GM12865 (cell line): ENCODE measurements around the gene WDR31.

ENCODE experiments used
- DNase-seq: peaks from one replicate; pipeline ENCODE4 v3.0.0; 2010; ENCODE audit warnings: low read depth
- H3K4me3 ChIP-seq: 2 replicates; pipeline ENCODE4 v1.5.1; 2011; ENCODE audit warnings: mild to moderate bottlenecking, low read depth, low read length, control low read depth
- TF ChIP-seq, protein P1 (sequence below): IDR thresholded peaks from 2 replicates; pipeline ENCODE4 v1.5.1; 2011; ENCODE audit warnings: low read length, control low read depth, low read depth, inconsistent platforms; ENCODE audit not compliant: insufficient read depth; ENCODE audit errors: missing control alignments

The WDR31 gene

DNA sequence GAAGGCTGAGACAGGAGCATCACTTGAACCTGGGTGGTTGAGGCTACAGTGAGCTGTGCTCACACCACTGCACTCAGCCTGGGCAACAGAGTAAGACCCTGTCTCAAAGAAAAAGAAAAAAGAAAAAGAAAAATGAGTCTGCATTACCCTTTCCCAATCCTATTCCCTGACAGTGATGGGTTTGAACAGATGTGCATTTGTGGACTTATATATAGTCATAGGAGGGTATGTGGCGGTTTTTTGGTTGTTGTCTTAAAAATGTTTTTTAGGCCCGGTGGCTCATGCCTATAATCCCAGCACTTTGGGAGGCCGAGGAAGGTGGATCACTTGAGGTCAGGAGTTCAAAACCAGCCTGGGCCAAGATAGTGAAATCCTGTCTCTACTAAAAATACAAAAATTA lies 23.3 kb upstream of the WDR31 start:
- TF ChIP-seq, protein P1, sequence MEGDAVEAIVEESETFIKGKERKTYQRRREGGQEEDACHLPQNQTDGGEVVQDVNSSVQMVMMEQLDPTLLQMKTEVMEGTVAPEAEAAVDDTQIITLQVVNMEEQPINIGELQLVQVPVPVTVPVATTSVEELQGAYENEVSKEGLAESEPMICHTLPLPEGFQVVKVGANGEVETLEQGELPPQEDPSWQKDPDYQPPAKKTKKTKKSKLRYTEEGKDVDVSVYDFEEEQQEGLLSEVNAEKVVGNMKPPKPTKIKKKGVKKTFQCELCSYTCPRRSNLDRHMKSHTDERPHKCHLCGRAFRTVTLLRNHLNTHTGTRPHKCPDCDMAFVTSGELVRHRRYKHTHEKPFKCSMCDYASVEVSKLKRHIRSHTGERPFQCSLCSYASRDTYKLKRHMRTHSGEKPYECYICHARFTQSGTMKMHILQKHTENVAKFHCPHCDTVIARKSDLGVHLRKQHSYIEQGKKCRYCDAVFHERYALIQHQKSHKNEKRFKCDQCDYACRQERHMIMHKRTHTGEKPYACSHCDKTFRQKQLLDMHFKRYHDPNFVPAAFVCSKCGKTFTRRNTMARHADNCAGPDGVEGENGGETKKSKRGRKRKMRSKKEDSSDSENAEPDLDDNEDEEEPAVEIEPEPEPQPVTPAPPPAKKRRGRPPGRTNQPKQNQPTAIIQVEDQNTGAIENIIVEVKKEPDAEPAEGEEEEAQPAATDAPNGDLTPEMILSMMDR, result no peak
- H3K4me3 ChIP-seq, result no peak overlapping the region
- DNase-seq, result no peak

DNA sequence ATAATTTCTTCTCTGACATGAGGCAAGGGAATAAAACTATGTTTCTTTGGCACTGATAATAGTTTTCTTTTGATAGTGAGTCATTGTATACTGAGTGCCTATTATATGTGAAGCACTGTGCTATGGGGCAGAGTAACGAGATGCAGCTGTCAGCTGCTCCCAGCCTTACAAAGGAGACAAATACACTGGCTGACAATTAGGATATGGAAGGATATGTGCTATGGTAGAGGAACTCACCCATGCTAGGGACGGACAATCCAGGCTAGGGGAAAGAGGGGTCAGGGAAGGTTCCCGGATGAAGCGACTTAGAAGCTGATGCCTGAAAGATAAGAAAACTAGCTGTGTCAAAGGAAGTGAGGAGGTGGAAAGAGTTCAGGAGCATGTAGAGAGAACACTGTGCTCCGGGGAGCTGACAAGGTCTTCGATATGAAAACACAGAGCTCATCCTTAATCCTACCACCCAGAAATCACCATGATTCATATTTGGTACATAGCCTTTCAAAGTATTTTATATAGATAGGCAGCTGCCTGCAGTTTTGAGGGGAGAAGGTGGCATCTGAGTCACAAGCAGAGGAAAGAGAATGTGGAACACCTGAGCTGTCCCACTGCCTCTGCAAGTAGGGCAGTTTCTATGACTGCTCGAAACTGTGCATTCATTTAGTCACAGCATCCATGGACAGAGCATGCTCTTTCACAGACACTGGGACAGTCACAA lies 21.4 kb upstream of the WDR31 start:
- DNase-seq, result no peak
- TF ChIP-seq, protein P1, result no peak
- no peak overlapping the region for H3K4me3 ChIP-seq

DNA sequence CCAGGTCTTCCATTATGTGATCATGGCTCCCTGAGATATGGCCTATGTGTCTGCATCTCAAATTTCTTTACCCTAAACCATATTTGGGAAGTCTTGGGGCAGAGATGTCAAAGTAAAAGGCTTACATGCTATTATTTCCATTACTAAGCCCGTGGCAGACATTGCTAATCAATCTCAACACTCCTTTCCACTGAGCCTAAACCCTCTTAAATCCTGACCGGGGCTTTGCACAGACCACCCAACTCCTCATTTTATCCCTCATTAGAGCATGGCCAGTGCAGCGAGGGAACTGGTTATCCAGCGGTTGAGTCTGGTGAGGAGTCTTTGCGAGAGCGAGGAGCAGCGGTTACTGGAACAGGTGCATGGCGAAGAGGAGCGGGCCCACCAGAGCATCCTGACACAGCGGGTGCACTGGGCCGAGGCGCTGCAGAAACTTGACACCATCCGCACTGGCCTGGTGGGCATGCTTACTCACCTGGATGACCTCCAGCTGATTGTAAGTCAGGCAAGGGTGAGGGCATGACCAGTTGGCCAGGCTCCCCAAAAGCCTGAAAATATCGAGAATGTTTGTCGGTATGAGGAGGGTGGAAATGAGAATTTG lies 20.3 kb upstream of the WDR31 start:
- no peak for DNase-seq
- H3K4me3 ChIP-seq, result no peak overlapping the region
- TF ChIP-seq, protein P1, result no peak

DNA sequence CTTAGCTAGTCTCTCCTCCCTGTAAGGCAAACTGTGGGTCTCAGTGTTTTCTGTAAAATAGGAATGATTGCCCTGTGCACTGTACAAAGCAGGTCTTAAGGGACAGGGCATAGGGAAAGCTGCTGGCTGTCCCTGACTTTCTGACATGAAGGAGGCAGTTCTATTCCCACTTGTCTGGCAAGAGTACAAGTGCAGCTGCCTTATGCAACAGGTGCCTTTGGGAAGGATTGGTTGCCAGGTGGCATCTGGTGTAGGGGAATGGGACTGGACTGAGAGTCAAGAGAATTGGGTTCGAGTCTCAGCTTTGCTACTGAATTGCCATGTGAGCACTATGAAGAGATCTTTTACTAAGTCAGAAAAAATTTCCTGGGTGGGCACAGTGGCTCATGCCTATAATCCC lies 19.3 kb upstream of the WDR31 start:
- no peak for DNase-seq
- TF ChIP-seq, protein P1, result no peak
- H3K4me3 ChIP-seq, result no peak overlapping the region

DNA sequence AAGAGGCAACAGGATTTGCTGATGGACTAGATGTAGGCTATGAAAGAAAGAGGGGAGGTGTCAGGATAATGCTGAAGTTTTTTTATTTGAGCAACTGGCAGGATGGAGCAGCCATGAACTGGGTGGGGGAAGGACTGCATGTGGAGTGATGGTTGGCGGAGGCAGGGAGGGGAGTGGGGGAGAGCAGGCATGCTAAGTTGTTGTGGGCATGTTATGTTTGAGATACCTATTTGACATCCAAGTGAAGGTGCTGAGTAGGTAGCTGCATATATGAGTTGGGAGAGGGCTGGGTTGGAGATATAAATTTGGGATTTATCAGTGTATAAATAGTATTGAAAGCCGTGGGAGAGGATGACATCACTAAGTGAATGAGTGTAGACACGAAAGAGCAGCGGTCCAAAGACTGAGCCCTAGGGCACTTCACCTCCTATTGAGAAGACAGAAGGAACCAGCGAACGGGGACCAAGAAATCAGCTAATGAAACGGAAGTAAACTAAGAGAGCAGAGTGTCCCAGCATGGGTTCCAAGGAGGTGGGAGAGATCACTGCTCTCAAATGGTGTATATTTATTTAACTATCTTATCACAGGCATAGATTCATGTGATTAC lies 16.7 kb upstream of the WDR31 start:
- DNase-seq, result no peak
- TF ChIP-seq, protein P1, result no peak
- H3K4me3 ChIP-seq, result no peak overlapping the region

DNA sequence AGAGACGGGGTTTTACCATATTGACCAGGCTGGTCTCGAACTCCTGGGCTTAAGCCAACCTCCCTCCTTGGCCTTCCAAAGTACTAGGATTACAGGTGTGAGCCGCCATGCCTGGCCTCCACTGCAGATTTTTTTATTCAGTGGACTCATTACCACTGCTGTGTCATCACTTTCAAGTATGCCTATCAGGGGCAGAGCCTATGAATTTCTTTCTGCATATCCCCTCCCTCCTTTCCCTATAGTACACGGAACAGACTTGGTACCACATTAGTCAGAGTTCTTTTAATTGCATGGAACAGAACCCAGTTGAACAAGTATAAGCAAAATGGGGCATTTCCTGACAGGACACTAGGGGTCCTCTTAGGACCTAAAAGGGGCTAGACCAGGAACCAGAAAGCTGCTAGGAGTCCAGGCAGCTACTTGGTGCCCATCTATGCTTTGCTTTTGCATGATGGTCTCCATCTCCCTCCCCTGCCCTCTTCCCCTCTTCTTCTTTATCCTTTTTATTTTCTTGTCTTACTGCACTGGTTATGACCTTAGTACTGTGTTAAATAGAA lies 15.0 kb upstream of the WDR31 start:
- TF ChIP-seq, protein P1, result peak; percentile 8
- no peak for DNase-seq
- no peak overlapping the region for H3K4me3 ChIP-seq
